ENCODE measurements around the gene OGFRL1.

The OGFRL1 gene

DNA sequence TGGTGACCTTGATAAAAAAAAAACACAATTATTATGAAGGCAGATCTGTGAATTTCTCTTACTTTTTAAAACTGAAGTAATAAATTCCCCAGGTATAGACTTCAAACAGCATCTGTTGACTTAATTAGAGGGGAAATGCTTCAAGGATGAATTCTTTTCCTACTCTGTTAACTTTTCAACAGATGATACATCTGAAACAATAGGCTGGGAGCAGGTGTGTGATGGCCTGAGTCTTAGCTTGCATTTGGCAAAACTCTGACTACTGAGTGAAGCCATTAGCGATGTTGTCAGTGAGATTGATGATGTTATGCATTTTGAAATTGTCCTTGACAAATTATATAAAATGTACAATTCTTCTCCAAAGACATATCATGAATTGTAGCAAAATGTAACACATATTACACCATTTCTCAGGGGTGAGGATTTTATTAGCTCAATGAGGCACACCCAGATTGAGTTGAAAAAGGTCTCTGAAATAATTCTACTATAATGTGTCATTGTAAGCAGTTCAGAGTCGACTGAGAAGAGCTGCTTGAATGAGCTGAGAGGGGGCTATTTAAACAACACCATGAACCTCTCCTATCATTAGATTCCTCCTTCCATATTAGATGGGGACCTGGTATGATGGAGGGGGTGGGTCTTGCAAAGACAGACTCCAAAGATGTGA, 39.6 kb upstream of the OGFRL1 start:
- no peaks in the 10 kb centered on the region for H3K36me3 ChIP-seq
- TF ChIP-seq, protein P1, sequence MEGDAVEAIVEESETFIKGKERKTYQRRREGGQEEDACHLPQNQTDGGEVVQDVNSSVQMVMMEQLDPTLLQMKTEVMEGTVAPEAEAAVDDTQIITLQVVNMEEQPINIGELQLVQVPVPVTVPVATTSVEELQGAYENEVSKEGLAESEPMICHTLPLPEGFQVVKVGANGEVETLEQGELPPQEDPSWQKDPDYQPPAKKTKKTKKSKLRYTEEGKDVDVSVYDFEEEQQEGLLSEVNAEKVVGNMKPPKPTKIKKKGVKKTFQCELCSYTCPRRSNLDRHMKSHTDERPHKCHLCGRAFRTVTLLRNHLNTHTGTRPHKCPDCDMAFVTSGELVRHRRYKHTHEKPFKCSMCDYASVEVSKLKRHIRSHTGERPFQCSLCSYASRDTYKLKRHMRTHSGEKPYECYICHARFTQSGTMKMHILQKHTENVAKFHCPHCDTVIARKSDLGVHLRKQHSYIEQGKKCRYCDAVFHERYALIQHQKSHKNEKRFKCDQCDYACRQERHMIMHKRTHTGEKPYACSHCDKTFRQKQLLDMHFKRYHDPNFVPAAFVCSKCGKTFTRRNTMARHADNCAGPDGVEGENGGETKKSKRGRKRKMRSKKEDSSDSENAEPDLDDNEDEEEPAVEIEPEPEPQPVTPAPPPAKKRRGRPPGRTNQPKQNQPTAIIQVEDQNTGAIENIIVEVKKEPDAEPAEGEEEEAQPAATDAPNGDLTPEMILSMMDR (IDR thresholded peaks at IDR 0.05), result no peak
- H3K4me1 ChIP-seq (ENCODE audit: control insufficient read depth in 1 of 2, insufficient read depth in 1 of 2, low read depth in 1 of 2, low read length in 1 of 2), result peaks cover 76 to 77% of the 10 kb centered on the region in 2 experiments
- H3K4me3 ChIP-seq (ENCODE audit: low read depth in 1 of 2, low read length in 1 of 2), result peak overlapping the region; percentile 23 to 50
- H3K9me3 ChIP-seq, result no peaks in the 10 kb centered on the region
- no peaks in the 10 kb centered on the region for H3K27me3 ChIP-seq
- H3K27ac ChIP-seq, result peak overlapping the region; percentile 95

DNA sequence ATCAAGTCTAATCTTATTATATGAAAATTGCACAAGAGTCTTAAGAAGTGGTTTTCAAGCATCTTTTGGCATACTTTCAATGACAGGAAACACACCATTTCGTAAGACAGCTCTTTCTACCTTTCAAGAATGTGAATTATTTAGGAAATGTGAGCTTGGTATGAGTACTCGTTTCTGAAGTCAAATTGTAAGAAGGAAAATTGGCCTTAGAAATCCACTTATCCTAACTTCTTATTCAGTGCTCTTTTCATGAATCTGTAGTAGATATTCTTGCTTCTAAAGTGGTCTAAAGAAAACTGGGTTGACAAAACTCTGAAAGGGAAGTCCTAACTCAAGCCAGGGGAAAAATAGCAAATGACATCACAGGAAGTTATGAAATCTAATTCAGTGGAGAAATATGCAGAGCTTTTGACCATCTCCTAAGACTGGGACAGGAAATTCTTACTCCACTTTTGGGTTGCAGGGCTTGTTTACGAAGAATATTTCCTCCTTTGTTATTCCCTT, 38.5 kb upstream of the OGFRL1 start:
- Histone ChIP-seq H3K9me3 (no peaks in the 10 kb centered on the region), H3K36me3 (no peaks in the 10 kb centered on the region), H3K4me1 (ENCODE audit: control insufficient read depth in 1 of 2, insufficient read depth in 1 of 2, low read depth in 1 of 2, low read length in 1 of 2) (peaks cover 81 to 82% of the 10 kb centered on the region in 2 experiments), H3K4me3 (ENCODE audit: low read depth in 1 of 2, low read length in 1 of 2) (peak overlapping the region; percentile 23 to 50), H3K27me3 (no peaks in the 10 kb centered on the region), H3K27ac (peak overlapping the region; percentile 95)
- TF ChIP-seq, protein P1 (IDR thresholded peaks at IDR 0.05), result no peak

DNA sequence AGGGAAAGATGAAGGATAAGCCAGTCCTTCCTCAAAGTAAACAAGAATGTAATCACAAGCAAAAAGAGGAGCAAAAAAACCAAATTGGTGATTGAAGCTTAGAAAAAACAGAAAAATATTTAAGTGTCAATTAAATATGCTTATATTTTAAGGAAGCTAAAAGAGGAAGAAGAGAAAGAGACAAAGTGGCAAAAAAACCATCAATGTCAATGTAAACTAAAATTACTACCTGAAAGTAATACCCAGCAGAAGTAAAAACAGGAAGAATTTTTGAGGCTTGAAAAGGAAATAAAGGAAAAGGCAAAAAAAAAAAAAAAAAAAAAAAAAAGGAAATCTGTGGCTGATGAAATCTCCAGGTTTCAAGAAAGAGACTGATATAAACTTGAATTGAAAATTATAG, 36.2 kb upstream of the OGFRL1 start:
- TF ChIP-seq, protein P1 (IDR thresholded peaks at IDR 0.05), result no peak
- Histone ChIP-seq H3K9me3 (no peaks in the 10 kb centered on the region), H3K4me3 (ENCODE audit: low read depth in 1 of 2, low read length in 1 of 2) (peak overlapping the region in 1 of 2 experiments; percentile 50), H3K4me1 (ENCODE audit: control insufficient read depth in 1 of 2, insufficient read depth in 1 of 2, low read depth in 1 of 2, low read length in 1 of 2) (peaks cover 70 to 71% of the 10 kb centered on the region in 2 experiments), H3K27me3 (no peaks in the 10 kb centered on the region), H3K27ac (peak overlapping the region; percentile 95), H3K36me3 (no peaks in the 10 kb centered on the region)

DNA sequence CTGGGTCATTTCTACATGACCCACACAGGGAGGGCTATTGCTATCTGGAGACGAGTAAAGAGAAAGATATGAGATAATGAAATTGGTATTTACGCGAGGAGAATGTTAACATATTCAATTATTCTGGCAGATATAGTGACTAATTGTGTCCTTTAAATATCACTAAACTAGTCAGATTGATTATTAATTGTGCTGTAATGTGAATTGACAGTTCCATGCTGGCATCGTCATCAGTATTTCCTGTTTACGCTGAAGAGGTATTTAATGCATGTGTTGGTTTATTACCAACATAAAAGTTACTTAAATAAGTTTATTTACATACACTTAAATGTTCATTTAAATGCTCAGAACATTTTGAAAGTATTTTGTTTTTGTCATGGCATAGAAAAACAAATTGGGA, 35.7 kb upstream of the OGFRL1 start:
- Histone ChIP-seq H3K4me3 (ENCODE audit: low read depth in 1 of 2, low read length in 1 of 2) (peak overlapping the region in 1 of 2 experiments; percentile 25), H3K9me3 (no peaks in the 10 kb centered on the region), H3K27ac (peak overlapping the region; percentile 95), H3K4me1 (ENCODE audit: control insufficient read depth in 1 of 2, insufficient read depth in 1 of 2, low read depth in 1 of 2, low read length in 1 of 2) (peaks cover 65% of the 10 kb centered on the region in 2 experiments), H3K36me3 (no peaks in the 10 kb centered on the region), H3K27me3 (no peaks in the 10 kb centered on the region)
- TF ChIP-seq, protein P1 (IDR thresholded peaks at IDR 0.05), result no peak

DNA sequence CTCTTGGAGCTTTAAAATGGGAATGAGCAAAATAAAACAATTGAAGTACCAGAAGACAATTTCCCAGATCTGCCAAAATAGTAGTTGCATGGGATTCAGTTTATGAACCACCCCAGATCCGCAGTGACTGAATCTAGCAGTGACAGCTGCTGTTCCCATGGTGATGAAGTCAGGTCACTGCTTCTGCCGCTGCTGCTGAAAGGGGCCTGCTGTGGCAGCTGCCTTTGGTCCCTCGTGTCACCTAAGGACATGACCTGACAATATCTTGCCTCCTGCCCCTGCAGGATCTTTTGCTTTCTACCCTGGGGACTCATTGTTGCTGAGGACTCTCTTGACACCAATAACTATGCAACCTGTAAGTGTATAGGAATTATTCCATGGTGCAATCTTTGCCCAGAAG, 34.3 kb upstream of the OGFRL1 start:
- Histone ChIP-seq H3K27me3 (no peaks in the 10 kb centered on the region), H3K27ac (peak overlapping the region; percentile 95), H3K4me3 (ENCODE audit: low read depth in 1 of 2, low read length in 1 of 2) (no peak overlapping the region), H3K9me3 (no peaks in the 10 kb centered on the region), H3K4me1 (ENCODE audit: control insufficient read depth in 1 of 2, insufficient read depth in 1 of 2, low read depth in 1 of 2, low read length in 1 of 2) (peaks cover 52 to 57% of the 10 kb centered on the region in 2 experiments), H3K36me3 (no peaks in the 10 kb centered on the region)
- TF ChIP-seq, protein P1 (IDR thresholded peaks at IDR 0.05), result no peak
